ENCODE results near the gene ASCC2.

DNA sequence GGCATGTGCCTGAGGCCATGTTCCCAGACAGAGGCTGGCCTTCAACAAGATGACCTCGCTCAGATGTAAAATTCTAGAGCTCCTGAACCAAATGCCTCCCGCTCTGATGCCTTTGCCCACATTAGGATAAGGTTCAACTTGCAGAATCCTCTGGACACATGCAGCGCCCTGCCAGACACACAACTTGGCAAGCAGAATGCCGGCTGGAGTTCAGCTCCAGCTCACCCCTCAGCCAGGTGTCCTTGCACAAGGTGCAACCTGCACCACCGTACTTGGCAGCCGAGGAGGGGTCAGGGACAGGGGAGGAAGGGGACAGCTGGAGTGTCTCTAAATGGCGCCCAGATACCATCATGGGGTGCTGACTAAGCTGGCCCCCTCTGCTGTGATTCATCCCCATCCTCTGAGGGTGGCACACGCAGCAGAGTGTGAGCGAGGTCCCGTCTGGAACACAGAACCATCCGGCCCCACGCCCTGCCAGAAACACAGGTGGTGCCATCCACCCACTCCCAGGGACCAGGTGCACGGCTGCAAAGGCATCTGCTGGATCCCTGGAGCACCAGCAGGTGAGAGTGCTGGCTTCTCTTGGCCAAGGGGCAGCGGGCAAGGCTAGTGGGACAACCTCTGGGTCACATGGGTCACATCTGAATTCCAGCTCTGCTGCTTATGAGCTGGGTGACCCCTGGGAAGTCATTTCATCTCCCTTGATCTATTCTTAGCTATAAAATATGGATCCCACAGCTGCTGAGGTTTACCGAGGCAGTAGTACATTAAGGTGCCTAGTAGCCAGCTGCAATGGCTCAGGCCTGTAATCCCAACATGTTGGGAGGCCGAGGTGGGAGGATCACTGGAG lies 84.0 kb downstream of the ASCC2 start:
- TF ChIP-seq, protein P1, sequence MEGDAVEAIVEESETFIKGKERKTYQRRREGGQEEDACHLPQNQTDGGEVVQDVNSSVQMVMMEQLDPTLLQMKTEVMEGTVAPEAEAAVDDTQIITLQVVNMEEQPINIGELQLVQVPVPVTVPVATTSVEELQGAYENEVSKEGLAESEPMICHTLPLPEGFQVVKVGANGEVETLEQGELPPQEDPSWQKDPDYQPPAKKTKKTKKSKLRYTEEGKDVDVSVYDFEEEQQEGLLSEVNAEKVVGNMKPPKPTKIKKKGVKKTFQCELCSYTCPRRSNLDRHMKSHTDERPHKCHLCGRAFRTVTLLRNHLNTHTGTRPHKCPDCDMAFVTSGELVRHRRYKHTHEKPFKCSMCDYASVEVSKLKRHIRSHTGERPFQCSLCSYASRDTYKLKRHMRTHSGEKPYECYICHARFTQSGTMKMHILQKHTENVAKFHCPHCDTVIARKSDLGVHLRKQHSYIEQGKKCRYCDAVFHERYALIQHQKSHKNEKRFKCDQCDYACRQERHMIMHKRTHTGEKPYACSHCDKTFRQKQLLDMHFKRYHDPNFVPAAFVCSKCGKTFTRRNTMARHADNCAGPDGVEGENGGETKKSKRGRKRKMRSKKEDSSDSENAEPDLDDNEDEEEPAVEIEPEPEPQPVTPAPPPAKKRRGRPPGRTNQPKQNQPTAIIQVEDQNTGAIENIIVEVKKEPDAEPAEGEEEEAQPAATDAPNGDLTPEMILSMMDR (IDR thresholded peaks at IDR 0.05) = no peak
- TF ChIP-seq POLR2A (IDR thresholded peaks at IDR 0.05) = no peak
